SK-N-SH (cell line): ENCODE measurements around the gene GPN2. TPM values are rescaled to one million over a fixed set of nuclear protein-coding genes. Genes with fewer than 3 reads are reported as not detected.

ENCODE experiments used
- CTCF ChIA-PET: fragments of 300-600, 350-600 bp; formaldehyde crosslinking; extraction: SDS; loops from one replicate; lab custom pipeline; 2021; lab: Yijun Ruan, JAX
- POLR2A ChIA-PET: fragments of 350-600 bp; sonication (Branson Sonifier 250); formaldehyde crosslinking; extraction: SDS; loops from one replicate; lab custom pipeline; 2020; ENCODE audit warnings: antibody characterized with exemption, inconsistent platforms; lab: Yijun Ruan, JAX
- DNase-seq: peaks from one replicate; pipeline ENCODE4 v3.0.0; 2012
- H2AFZ ChIP-seq: fragments of 200-600 bp; sonication (generic); 2 replicates; pipeline ENCODE4 v1.8.1; 2016; ENCODE audit warnings: antibody characterized with exemption, mild to moderate bottlenecking, low read depth
- H3F3A ChIP-seq: fragments of 200-600 bp; sonication (generic); replicated peaks from 2 replicates; pipeline ENCODE3; 2016; ENCODE audit warnings: antibody characterized with exemption, mild to moderate bottlenecking; ENCODE audit not compliant: insufficient read depth
- H3K27ac ChIP-seq, 2 experiments: fragments of 200-500 bp in 1 of 2; fragments of 200-600 bp in 1 of 2; sonication (Bioruptor generic) in 1 of 2; sonication (generic), shearing (Covaris generic) in 1 of 2; 2 replicates each; pipeline versions ENCODE4 v1.5.1 to v1.6.1; 2014 to 2016; ENCODE audit warnings: low read depth in 2 of 2, inconsistent platforms in 1 of 2, low read length in 1 of 2, mild to moderate bottlenecking in 1 of 2, mixed read lengths in 1 of 2
- H3K27me3 ChIP-seq: fragments of 200-600 bp; sonication (generic), shearing (Covaris generic); 2 replicates; pipeline ENCODE4 v1.6.1; 2016; ENCODE audit warnings: mixed run types; ENCODE audit not compliant: insufficient read depth
- H3K36me3 ChIP-seq, 2 experiments: fragments of 200-500 bp in 1 of 2; fragments of 200-600 bp in 1 of 2; sonication (Bioruptor generic) in 1 of 2; sonication (generic) in 1 of 2; replicated peaks in 1 of 2; 2 replicates each; pipeline versions ENCODE3 to v1.5.1; 2014 to 2016; ENCODE audit warnings: low read length in 1 of 2, mild to moderate bottlenecking in 1 of 2; ENCODE audit not compliant: insufficient read depth in 2 of 2, control insufficient read depth in 1 of 2
- H3K4me1 ChIP-seq, 2 experiments: fragments of 200-500 bp in 1 of 2; fragments of 200-600 bp in 1 of 2; sonication (Bioruptor generic) in 1 of 2; sonication (generic), shearing (Covaris generic) in 1 of 2; 2 replicates each; pipeline versions ENCODE4 v1.5.1 to v1.6.1; 2014 to 2016; ENCODE audit warnings: low read depth in 1 of 2, low read length in 1 of 2, mixed run types in 1 of 2; ENCODE audit not compliant: insufficient read depth in 2 of 2, control insufficient read depth in 1 of 2
- H3K4me2 ChIP-seq: fragments of 200-600 bp; sonication (generic), shearing (Covaris generic); 2 replicates; pipeline ENCODE4 v1.6.1; 2017; ENCODE audit warnings: mixed run types
- H3K4me3 ChIP-seq, 2 experiments: fragments of 200-500 bp in 1 of 2; fragments of 200-600 bp in 1 of 2; sonication (Bioruptor generic) in 1 of 2; sonication (generic), shearing (Covaris generic) in 1 of 2; 2 replicates each; pipeline versions ENCODE4 v1.5.1 to v1.8.1; 2014 to 2016; ENCODE audit warnings: low read depth in 2 of 2, inconsistent platforms in 1 of 2, low read length in 1 of 2, mild to moderate bottlenecking in 1 of 2, mixed read lengths in 1 of 2, moderate library complexity in 1 of 2
- H3K79me2 ChIP-seq: fragments of 200-600 bp; sonication (generic); 2 replicates; pipeline ENCODE4 v1.8.1; 2017; ENCODE audit warnings: mild to moderate bottlenecking; ENCODE audit not compliant: insufficient read depth
- H3K9ac ChIP-seq: fragments of 200-600 bp; sonication (generic); 2 replicates; pipeline ENCODE4 v1.6.1; 2017; ENCODE audit warnings: mixed run types
- H3K9me2 ChIP-seq: fragments of 200-600 bp; sonication (generic); 2 replicates; pipeline ENCODE4 v1.6.1; 2017; ENCODE audit warnings: mixed run types
- H3K9me3 ChIP-seq: fragments of 200-600 bp; sonication (generic); 2 replicates; pipeline ENCODE4 v1.6.1; 2017; ENCODE audit warnings: mixed run types, mild to moderate bottlenecking, moderate library complexity
- H4K20me1 ChIP-seq: fragments of 200-600 bp; sonication (generic); 2 replicates; pipeline ENCODE4 v1.6.1; 2017; ENCODE audit warnings: mild to moderate bottlenecking, mixed run types; ENCODE audit not compliant: insufficient read depth
- ELF1 ChIP-seq: IDR thresholded peaks from 2 replicates; pipeline ENCODE4 v1.4.0; 2012
- EP300 ChIP-seq, 2 experiments: IDR thresholded peaks; 2 replicates each; pipeline versions ENCODE4 v1.4.0 to v1.6.1; 2012; ENCODE audit warnings: borderline replicate concordance in 1 of 2, low read depth in 1 of 2, low read length in 1 of 2
- FOXM1 ChIP-seq: IDR thresholded peaks from 2 replicates; pipeline ENCODE4 v1.4.0; 2012; ENCODE audit warnings: low read depth, mild to moderate bottlenecking
- JUND ChIP-seq: IDR thresholded peaks from 2 replicates; pipeline ENCODE4 v1.4.0; 2012
- MAX ChIP-seq: IDR thresholded peaks from 2 replicates; pipeline ENCODE4 v1.4.0; 2012; ENCODE audit warnings: low read depth
- POLR2AphosphoS5 ChIP-seq: IDR thresholded peaks from 2 replicates; pipeline ENCODE4 v1.6.1; 2012; ENCODE audit warnings: low read depth, low read length
- RCOR1 ChIP-seq: fragments of 150-350 bp; IDR thresholded peaks from 2 replicates; pipeline ENCODE4 v1.6.1; 2017; ENCODE audit warnings: antibody characterized with exemption, low read length
- USF2 ChIP-seq: fragments of 150-350 bp; IDR thresholded peaks from 2 replicates; pipeline ENCODE4 v1.6.1; 2017; ENCODE audit warnings: antibody characterized with exemption, low read length, low read depth, borderline replicate concordance
- YY1 ChIP-seq: IDR thresholded peaks from 2 replicates; pipeline ENCODE4 v1.4.0; 2012; ENCODE audit warnings: low read depth, mild to moderate bottlenecking
- WGBS: methylation state at CpG from one replicate; pipeline ENCODE4 v1.1.6; 2017; ENCODE audit warnings: low lambda C conversion rate; 5-methylcytosine and 5-hydroxymethylcytosine counted together
- polyA plus RNA-seq, 3 experiments: library from polyadenylated mRNA; depleted of rRNA; stranded (reverse); fragments of >200 nt; gene quantifications; 2 replicates each; pipeline ENCODE4 v1.2.3, GENCODE V29; 2012
- TF ChIP-seq, protein P1 (sequence below): IDR thresholded peaks from 2 replicates; pipeline ENCODE4 v1.4.0; 2012; ENCODE audit warnings: low read depth, borderline replicate concordance
- TF ChIP-seq, protein P2 (sequence below): IDR thresholded peaks from 2 replicates; pipeline ENCODE4 v1.6.1; 2012; ENCODE audit warnings: mild to moderate bottlenecking, low read depth, low read length, moderate library complexity

Gene GPN2
- polyA plus RNA-seq, 1 of the 3 experiments (the other 2 are of a cell fraction): 24.0 TPM

- Histone ChIP-seq H3F3A (no peaks in the 10 kb centered on the region), H3K4me3 (no peak overlapping the region), H3K9me3 (no peaks in the 10 kb centered on the region), H3K9ac (no peak overlapping the region), H3K36me3 (no peaks in the 10 kb centered on the region), H3K9me2 (no peaks in the 10 kb centered on the region), H3K4me1 (peaks cover 0 to 8% of the 10 kb centered on the region in 2 experiments; a peak in 1 of 4 replicates), H2AFZ (no peak overlapping the region), H3K4me2 (no peak overlapping the region), H4K20me1 (no peaks in the 10 kb centered on the region), H3K27me3 (no peaks in the 10 kb centered on the region; the same call in 1 of the 2 replicates)
- ChIA-PET CTCF (interaction anchor here (1.0 kb wide), 1 partner anchor 12 kb away, joined by 3 read pairs; the partner anchor contains the start of gene GPATCH3), POLR2A (no interaction called here)
- WGBS: 67% methylated on average over 8 of the region's 8 CpGs
- no peak for DNase-seq
- TF ChIP-seq POLR2AphosphoS5 (no peak), EP300 (IDR thresholded peaks at IDR 0.05; ENCODE audit: borderline replicate concordance in 1 of 2, low read depth in 1 of 2, low read length in 1 of 2) (no peak), USF2 (no peak), RCOR1 (no peak), MAX (no peak), YY1 (no peak), JUND (no peak), FOXM1 (no peak), ELF1 (no peak)
- TF ChIP-seq, protein P1, sequence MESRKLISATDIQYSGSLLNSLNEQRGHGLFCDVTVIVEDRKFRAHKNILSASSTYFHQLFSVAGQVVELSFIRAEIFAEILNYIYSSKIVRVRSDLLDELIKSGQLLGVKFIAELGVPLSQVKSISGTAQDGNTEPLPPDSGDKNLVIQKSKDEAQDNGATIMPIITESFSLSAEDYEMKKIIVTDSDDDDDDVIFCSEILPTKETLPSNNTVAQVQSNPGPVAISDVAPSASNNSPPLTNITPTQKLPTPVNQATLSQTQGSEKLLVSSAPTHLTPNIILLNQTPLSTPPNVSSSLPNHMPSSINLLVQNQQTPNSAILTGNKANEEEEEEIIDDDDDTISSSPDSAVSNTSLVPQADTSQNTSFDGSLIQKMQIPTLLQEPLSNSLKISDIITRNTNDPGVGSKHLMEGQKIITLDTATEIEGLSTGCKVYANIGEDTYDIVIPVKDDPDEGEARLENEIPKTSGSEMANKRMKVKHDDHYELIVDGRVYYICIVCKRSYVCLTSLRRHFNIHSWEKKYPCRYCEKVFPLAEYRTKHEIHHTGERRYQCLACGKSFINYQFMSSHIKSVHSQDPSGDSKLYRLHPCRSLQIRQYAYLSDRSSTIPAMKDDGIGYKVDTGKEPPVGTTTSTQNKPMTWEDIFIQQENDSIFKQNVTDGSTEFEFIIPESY: no peak
- TF ChIP-seq, protein P2, sequence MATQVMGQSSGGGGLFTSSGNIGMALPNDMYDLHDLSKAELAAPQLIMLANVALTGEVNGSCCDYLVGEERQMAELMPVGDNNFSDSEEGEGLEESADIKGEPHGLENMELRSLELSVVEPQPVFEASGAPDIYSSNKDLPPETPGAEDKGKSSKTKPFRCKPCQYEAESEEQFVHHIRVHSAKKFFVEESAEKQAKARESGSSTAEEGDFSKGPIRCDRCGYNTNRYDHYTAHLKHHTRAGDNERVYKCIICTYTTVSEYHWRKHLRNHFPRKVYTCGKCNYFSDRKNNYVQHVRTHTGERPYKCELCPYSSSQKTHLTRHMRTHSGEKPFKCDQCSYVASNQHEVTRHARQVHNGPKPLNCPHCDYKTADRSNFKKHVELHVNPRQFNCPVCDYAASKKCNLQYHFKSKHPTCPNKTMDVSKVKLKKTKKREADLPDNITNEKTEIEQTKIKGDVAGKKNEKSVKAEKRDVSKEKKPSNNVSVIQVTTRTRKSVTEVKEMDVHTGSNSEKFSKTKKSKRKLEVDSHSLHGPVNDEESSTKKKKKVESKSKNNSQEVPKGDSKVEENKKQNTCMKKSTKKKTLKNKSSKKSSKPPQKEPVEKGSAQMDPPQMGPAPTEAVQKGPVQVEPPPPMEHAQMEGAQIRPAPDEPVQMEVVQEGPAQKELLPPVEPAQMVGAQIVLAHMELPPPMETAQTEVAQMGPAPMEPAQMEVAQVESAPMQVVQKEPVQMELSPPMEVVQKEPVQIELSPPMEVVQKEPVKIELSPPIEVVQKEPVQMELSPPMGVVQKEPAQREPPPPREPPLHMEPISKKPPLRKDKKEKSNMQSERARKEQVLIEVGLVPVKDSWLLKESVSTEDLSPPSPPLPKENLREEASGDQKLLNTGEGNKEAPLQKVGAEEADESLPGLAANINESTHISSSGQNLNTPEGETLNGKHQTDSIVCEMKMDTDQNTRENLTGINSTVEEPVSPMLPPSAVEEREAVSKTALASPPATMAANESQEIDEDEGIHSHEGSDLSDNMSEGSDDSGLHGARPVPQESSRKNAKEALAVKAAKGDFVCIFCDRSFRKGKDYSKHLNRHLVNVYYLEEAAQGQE: no peak
- TF ChIP-seq, all 33 proteins: peak for 0
- no peak overlapping the region for H3K27ac ChIP-seq
- no peaks in the 10 kb centered on the region for H3K79me2 ChIP-seq
Measured at GRCh38 chr1:26911399-26912146, 21.5 kb upstream of the GPN2 start.
